ENCODE measurements around the gene INPP5A.
"Not testable (repeated sequence)": the region's sequence is repeated elsewhere in the genome, so short reads cannot be mapped to it uniquely, and the experiment has no call there.

The INPP5A gene

GRCh38 chr10:132786476-132786883 lies 248.9 kb downstream of the INPP5A start:
- peaks cover 10% of the 10 kb centered on the region for H3K27me3 Mint-ChIP-seq
- H3K36me3 Mint-ChIP-seq = peaks cover 11% of the 10 kb centered on the region
- no peak overlapping the region for H3K4me3 Mint-ChIP-seq
- no peak overlapping the region for H3K27ac Mint-ChIP-seq
- no peaks in the 10 kb centered on the region for H3K9me3 Mint-ChIP-seq
- H3K4me1 Mint-ChIP-seq = no peaks in the 10 kb centered on the region

GRCh38 chr10:132786884-132787494 lies 249.4 kb downstream of the INPP5A start:
- no peaks in the 10 kb centered on the region for H3K9me3 Mint-ChIP-seq
- no peak overlapping the region for H3K27ac Mint-ChIP-seq
- peaks cover 7% of the 10 kb centered on the region for H3K36me3 Mint-ChIP-seq
- peaks cover 10% of the 10 kb centered on the region for H3K27me3 Mint-ChIP-seq
- no peaks in the 10 kb centered on the region for H3K4me1 Mint-ChIP-seq
- H3K4me3 Mint-ChIP-seq = no peak overlapping the region

- Mint-ChIP-seq H3K27me3 (peaks cover 10% of the 10 kb centered on the region), H3K9me3 (no peaks in the 10 kb centered on the region), H3K4me1 (no peaks in the 10 kb centered on the region), H3K36me3 (peaks cover 6% of the 10 kb centered on the region), H3K27ac (no peak overlapping the region), H3K4me3 (no peak overlapping the region)
These were observed 250.1 kb downstream of the INPP5A start for GRCh38 chr10:132787495-132788179.

- Mint-ChIP-seq H3K27me3 (peaks cover 8% of the 10 kb centered on the region), H3K4me1 (no peaks in the 10 kb centered on the region), H3K4me3 (no peak overlapping the region), H3K9me3 (no peaks in the 10 kb centered on the region), H3K36me3 (peaks cover 4% of the 10 kb centered on the region), H3K27ac (no peak overlapping the region)
These were observed 250.7 kb downstream of the INPP5A start for GRCh38 chr10:132788180-132788830.

- H3K27me3 Mint-ChIP-seq = peaks cover 6% of the 10 kb centered on the region
- H3K9me3 Mint-ChIP-seq = no peaks in the 10 kb centered on the region
- no peaks in the 10 kb centered on the region for H3K36me3 Mint-ChIP-seq
- no peak overlapping the region for H3K4me3 Mint-ChIP-seq
- H3K27ac Mint-ChIP-seq = no peak overlapping the region
- no peaks in the 10 kb centered on the region for H3K4me1 Mint-ChIP-seq
These were observed 251.2 kb downstream of the INPP5A start for GRCh38 chr10:132788831-132789219.

- Mint-ChIP-seq H3K27me3 (peaks cover 5% of the 10 kb centered on the region), H3K36me3 (no peaks in the 10 kb centered on the region), H3K4me1 (no peaks in the 10 kb centered on the region), H3K9me3 (no peaks in the 10 kb centered on the region), H3K27ac (no peak overlapping the region), H3K4me3 (no peak overlapping the region)
These were observed 252.1 kb downstream of the INPP5A start for GRCh38 chr10:132789659-132790148.

- Mint-ChIP-seq H3K27ac (no peak overlapping the region), H3K4me1 (no peaks in the 10 kb centered on the region), H3K27me3 (peaks cover 5% of the 10 kb centered on the region), H3K36me3 (no peaks in the 10 kb centered on the region), H3K4me3 (no peak overlapping the region), H3K9me3 (no peaks in the 10 kb centered on the region)
These were observed 252.9 kb downstream of the INPP5A start for GRCh38 chr10:132790470-132790869.

GRCh38 chr10:132790934-132791829 lies 253.6 kb downstream of the INPP5A start:
- H3K4me1 Mint-ChIP-seq = no peaks in the 10 kb centered on the region
- no peak overlapping the region for H3K27ac Mint-ChIP-seq
- no peaks in the 10 kb centered on the region for H3K36me3 Mint-ChIP-seq
- H3K9me3 Mint-ChIP-seq = no peaks in the 10 kb centered on the region
- H3K4me3 Mint-ChIP-seq = no peak overlapping the region
- H3K27me3 Mint-ChIP-seq = peaks cover 5% of the 10 kb centered on the region

- not testable (repeated sequence) for H3K4me3 Mint-ChIP-seq
These were observed 254.5 kb downstream of the INPP5A start for GRCh38 chr10:132792099-132792498.

GRCh38 chr10:132792796-132793195 lies 255.2 kb downstream of the INPP5A start:
- no peaks in the 10 kb centered on the region for H3K9me3 Mint-ChIP-seq
- no peak overlapping the region for H3K27ac Mint-ChIP-seq
- H3K4me3 Mint-ChIP-seq = no peak overlapping the region
- peaks cover 5% of the 10 kb centered on the region for H3K27me3 Mint-ChIP-seq
- H3K4me1 Mint-ChIP-seq = no peaks in the 10 kb centered on the region
- no peaks in the 10 kb centered on the region for H3K36me3 Mint-ChIP-seq

More at GRCh38 chr10:132792099-132792498, 254.5 kb downstream of the INPP5A start:
- not testable (repeated sequence) for H3K9me3 Mint-ChIP-seq, H3K36me3 Mint-ChIP-seq, H3K27me3 Mint-ChIP-seq, H3K4me1 Mint-ChIP-seq, H3K27ac Mint-ChIP-seq

- Mint-ChIP-seq H3K27me3 (peaks cover 5% of the 10 kb centered on the region), H3K36me3 (no peaks in the 10 kb centered on the region), H3K27ac (no peak overlapping the region), H3K9me3 (no peaks in the 10 kb centered on the region), H3K4me1 (no peaks in the 10 kb centered on the region), H3K4me3 (no peak overlapping the region)
These were observed 255.6 kb downstream of the INPP5A start for GRCh38 chr10:132793213-132793612.

GRCh38 chr10:132793871-132794849 lies 256.6 kb downstream of the INPP5A start:
- no peaks in the 10 kb centered on the region for H3K4me1 Mint-ChIP-seq
- no peaks in the 10 kb centered on the region for H3K9me3 Mint-ChIP-seq
- no peak overlapping the region for H3K4me3 Mint-ChIP-seq
- no peaks in the 10 kb centered on the region for H3K36me3 Mint-ChIP-seq
- H3K27ac Mint-ChIP-seq = no peak overlapping the region
- peaks cover 5% of the 10 kb centered on the region for H3K27me3 Mint-ChIP-seq

GRCh38 chr10:132796846-132797245 lies 259.3 kb downstream of the INPP5A start:
- H3K27me3 Mint-ChIP-seq = no peaks in the 10 kb centered on the region
- H3K4me3 Mint-ChIP-seq = no peak overlapping the region
- no peaks in the 10 kb centered on the region for H3K4me1 Mint-ChIP-seq
- no peak overlapping the region for H3K27ac Mint-ChIP-seq
- no peaks in the 10 kb centered on the region for H3K36me3 Mint-ChIP-seq
- no peaks in the 10 kb centered on the region for H3K9me3 Mint-ChIP-seq

GRCh38 chr10:132797986-132798385 lies 260.4 kb downstream of the INPP5A start:
- H3K9me3 Mint-ChIP-seq, H3K27ac Mint-ChIP-seq, H3K4me1 Mint-ChIP-seq: not testable (repeated sequence)

More at GRCh38 chr10:132797986-132798385, 260.4 kb downstream of the INPP5A start:
- not testable (repeated sequence) for H3K36me3 Mint-ChIP-seq, H3K27me3 Mint-ChIP-seq, H3K4me3 Mint-ChIP-seq
